Neural progenitor cell (in vitro differentiated cells): ENCODE measurements around the gene TSPAN5. TPM values are rescaled to one million over a fixed set of nuclear protein-coding genes. Genes with fewer than 3 reads are reported as not detected.

ENCODE experiments used
- DNase-seq: peaks from one replicate; pipeline ENCODE4 v3.0.0-alpha.2; 2016; ENCODE audit warnings: low spot score
- H2AFZ ChIP-seq: fragments of 200-600 bp; sonication (generic); replicated peaks from 2 replicates; pipeline ENCODE4 v1.6.1; 2016; ENCODE audit warnings: antibody characterized with exemption
- H3F3A ChIP-seq: fragments of 200-600 bp; sonication (generic); 2 replicates; pipeline ENCODE4 v1.6.1; 2016; ENCODE audit warnings: antibody characterized with exemption, low read depth
- H3K27ac ChIP-seq: fragments of 200-600 bp; sonication (generic); 2 replicates; pipeline ENCODE4 v1.5.1; 2016; ENCODE audit warnings: mild to moderate bottlenecking
- H3K27me3 ChIP-seq: fragments of 200-600 bp; sonication (generic); 2 replicates; pipeline ENCODE4 v1.6.1; 2016; ENCODE audit warnings: mild to moderate bottlenecking, moderate library complexity
- H3K36me3 ChIP-seq: fragments of 200-600 bp; sonication (generic); 2 replicates; pipeline ENCODE4 v1.5.1; 2016
- H3K4me1 ChIP-seq: fragments of 200-600 bp; sonication (generic); 2 replicates; pipeline ENCODE4 v1.6.1; 2016; ENCODE audit warnings: mixed run types
- H3K4me2 ChIP-seq: fragments of 200-600 bp; sonication (generic); 2 replicates; pipeline ENCODE4 v1.6.1; 2016
- H3K4me3 ChIP-seq: fragments of 200-600 bp; sonication (generic); 2 replicates; pipeline ENCODE4 v1.5.1; 2016
- H3K79me2 ChIP-seq: fragments of 200-600 bp; sonication (generic); 2 replicates; pipeline ENCODE4 v1.6.1; 2016; ENCODE audit warnings: low read depth
- H3K9ac ChIP-seq: fragments of 200-600 bp; sonication (generic); 2 replicates; pipeline ENCODE4 v1.6.1; 2016
- H3K9me3 ChIP-seq: fragments of 200-600 bp; sonication (generic); 2 replicates; pipeline ENCODE4 v1.5.1; 2016; ENCODE audit warnings: low read depth
- H4K20me1 ChIP-seq: fragments of 200-600 bp; sonication (generic); 2 replicates; pipeline ENCODE4 v1.6.1; 2016; ENCODE audit warnings: low read depth
- H3K27ac Mint-ChIP-seq: 3 replicates; pipeline ENCODE4 v1.8.0; 2021; ENCODE audit warnings: mixed read lengths
- H3K27me3 Mint-ChIP-seq: 2 replicates; pipeline ENCODE4 v1.8.0; 2022; ENCODE audit warnings: low read depth, mild to moderate bottlenecking, inconsistent platforms, moderate library complexity, mixed read lengths; ENCODE audit not compliant: insufficient read depth
- H3K36me3 Mint-ChIP-seq: 3 replicates; pipeline ENCODE4 v1.8.0; 2021; ENCODE audit warnings: mixed read lengths
- H3K4me1 Mint-ChIP-seq: 3 replicates; pipeline ENCODE4 v1.8.0; 2021; ENCODE audit warnings: mixed read lengths
- H3K4me3 Mint-ChIP-seq: 3 replicates; pipeline ENCODE4 v1.8.0; 2021; ENCODE audit warnings: mild to moderate bottlenecking, moderate library complexity, mixed read lengths
- H3K9me3 Mint-ChIP-seq: 3 replicates; pipeline ENCODE4 v1.8.0; 2020; ENCODE audit warnings: mixed read lengths
- EZH2 ChIP-seq: fragments of 200-600 bp; sonication (generic); IDR thresholded peaks from 2 replicates; pipeline ENCODE4 v1.6.1; 2017; ENCODE audit warnings: antibody characterized with exemption, mild to moderate bottlenecking, moderate library complexity
- EZH2phosphoT487 ChIP-seq: fragments of 200-600 bp; sonication (generic); IDR thresholded peaks from 2 replicates; pipeline ENCODE4 v1.6.1; 2017; ENCODE audit warnings: antibody characterized with exemption
- total RNA-seq: library from RNA; depleted of rRNA; stranded (reverse); fragments of >200 nt; gene quantifications from 2 replicates; pipeline ENCODE4 v1.2.3, GENCODE V29; 2015; ENCODE audit warnings: low replicate concordance
- TF ChIP-seq, protein P1 (sequence below): fragments of 200-600 bp; sonication (generic); IDR thresholded peaks from 2 replicates; pipeline ENCODE4 v1.5.1; 2017; ENCODE audit warnings: antibody characterized with exemption, mild to moderate bottlenecking

The TSPAN5 gene
- total RNA-seq, 1 donor from 2014 or later, result 34.9 TPM

DNA sequence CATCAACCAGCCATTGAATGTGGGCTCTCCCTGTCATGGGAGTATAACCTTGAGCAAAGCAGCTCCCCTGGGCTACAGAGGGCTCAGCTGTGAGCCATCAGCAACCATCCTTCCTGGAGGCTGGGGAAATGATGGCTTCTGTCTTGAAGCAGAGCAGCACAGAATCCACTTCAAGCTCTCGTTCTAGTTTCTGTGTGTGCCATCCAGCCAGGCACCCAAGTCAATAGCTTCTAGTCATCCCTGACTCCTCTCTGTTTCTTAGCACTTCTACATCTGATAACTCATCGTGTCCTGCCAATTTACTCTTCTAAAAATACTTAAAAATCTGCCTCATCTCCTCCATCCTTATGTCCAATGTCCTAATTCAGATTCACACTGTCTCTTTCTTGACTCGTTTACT is 42.2 kb upstream of the TSPAN5 start:
- no peaks in the 10 kb centered on the region for H4K20me1 ChIP-seq
- H3K27ac Mint-ChIP-seq, result no peak overlapping the region
- no peak overlapping the region for H3K4me2 ChIP-seq
- no peak for TF ChIP-seq EZH2phosphoT487
- no peak for TF ChIP-seq EZH2
- TF ChIP-seq, protein P1, sequence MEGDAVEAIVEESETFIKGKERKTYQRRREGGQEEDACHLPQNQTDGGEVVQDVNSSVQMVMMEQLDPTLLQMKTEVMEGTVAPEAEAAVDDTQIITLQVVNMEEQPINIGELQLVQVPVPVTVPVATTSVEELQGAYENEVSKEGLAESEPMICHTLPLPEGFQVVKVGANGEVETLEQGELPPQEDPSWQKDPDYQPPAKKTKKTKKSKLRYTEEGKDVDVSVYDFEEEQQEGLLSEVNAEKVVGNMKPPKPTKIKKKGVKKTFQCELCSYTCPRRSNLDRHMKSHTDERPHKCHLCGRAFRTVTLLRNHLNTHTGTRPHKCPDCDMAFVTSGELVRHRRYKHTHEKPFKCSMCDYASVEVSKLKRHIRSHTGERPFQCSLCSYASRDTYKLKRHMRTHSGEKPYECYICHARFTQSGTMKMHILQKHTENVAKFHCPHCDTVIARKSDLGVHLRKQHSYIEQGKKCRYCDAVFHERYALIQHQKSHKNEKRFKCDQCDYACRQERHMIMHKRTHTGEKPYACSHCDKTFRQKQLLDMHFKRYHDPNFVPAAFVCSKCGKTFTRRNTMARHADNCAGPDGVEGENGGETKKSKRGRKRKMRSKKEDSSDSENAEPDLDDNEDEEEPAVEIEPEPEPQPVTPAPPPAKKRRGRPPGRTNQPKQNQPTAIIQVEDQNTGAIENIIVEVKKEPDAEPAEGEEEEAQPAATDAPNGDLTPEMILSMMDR, result no peak
- no peak overlapping the region for H2AFZ ChIP-seq
- H3K27ac ChIP-seq, result no peak overlapping the region
- H3K9ac ChIP-seq, result no peak overlapping the region
- no peaks in the 10 kb centered on the region for H3K4me1 Mint-ChIP-seq
- H3K36me3 Mint-ChIP-seq, result peaks cover 3% of the 10 kb centered on the region
- H3K4me3 Mint-ChIP-seq, result no peak overlapping the region
- no peaks in the 10 kb centered on the region for H3K4me1 ChIP-seq
- H3K9me3 ChIP-seq, result peaks cover 9% of the 10 kb centered on the region
- H3K27me3 Mint-ChIP-seq, result peaks cover 8% of the 10 kb centered on the region
- no peaks in the 10 kb centered on the region for H3K79me2 ChIP-seq
- H3K9me3 Mint-ChIP-seq, result peaks cover 32% of the 10 kb centered on the region
- no peaks in the 10 kb centered on the region for H3K27me3 ChIP-seq
- H3K4me3 ChIP-seq, result no peak overlapping the region
- H3K36me3 ChIP-seq, result no peaks in the 10 kb centered on the region
- no peaks in the 10 kb centered on the region for H3F3A ChIP-seq
- no peak for DNase-seq

DNA sequence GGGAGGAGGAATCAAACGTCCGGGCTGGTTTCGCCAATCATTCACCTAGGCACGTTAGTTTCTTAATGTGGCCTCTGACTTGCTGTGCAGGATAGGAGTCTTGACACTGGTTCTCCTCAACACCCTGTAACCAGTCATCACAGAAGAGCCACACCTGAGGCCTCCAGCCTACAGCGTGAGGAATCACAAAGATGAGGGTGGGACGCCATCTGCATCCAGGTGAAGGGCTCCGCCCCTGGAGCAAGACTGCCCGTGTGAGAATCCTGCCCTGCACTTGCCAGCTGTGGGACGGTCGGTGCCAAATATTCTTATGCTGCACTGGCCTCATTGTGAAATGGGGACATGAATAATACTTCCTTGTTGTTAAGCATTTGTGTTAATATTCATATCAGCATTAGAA is 35.7 kb upstream of the TSPAN5 start:
- Histone ChIP-seq H3K4me1 (no peaks in the 10 kb centered on the region), H4K20me1 (no peaks in the 10 kb centered on the region), H3F3A (no peaks in the 10 kb centered on the region), H3K27me3 (no peaks in the 10 kb centered on the region), H2AFZ (no peak overlapping the region), H3K9me3 (no peaks in the 10 kb centered on the region), H3K79me2 (no peaks in the 10 kb centered on the region), H3K9ac (no peak overlapping the region), H3K27ac (no peak overlapping the region), H3K4me2 (no peak overlapping the region), H3K36me3 (no peaks in the 10 kb centered on the region), H3K4me3 (no peak overlapping the region)
- peaks cover 5% of the 10 kb centered on the region for H3K4me1 Mint-ChIP-seq
- DNase-seq, result no peak
- TF ChIP-seq EZH2phosphoT487 (no peak), EZH2 (no peak)
- TF ChIP-seq, protein P1, result no peak
- H3K4me3 Mint-ChIP-seq, result no peak overlapping the region
- peaks cover 8% of the 10 kb centered on the region for H3K27me3 Mint-ChIP-seq
- no peak overlapping the region for H3K27ac Mint-ChIP-seq
- peaks cover 16% of the 10 kb centered on the region for H3K9me3 Mint-ChIP-seq
- H3K36me3 Mint-ChIP-seq, result no peaks in the 10 kb centered on the region

- no peak overlapping the region for H3K4me3 ChIP-seq
- no peak for DNase-seq
- H3K36me3 ChIP-seq, result no peaks in the 10 kb centered on the region
- H3K27me3 ChIP-seq, result no peaks in the 10 kb centered on the region
- Mint-ChIP-seq H3K27me3 (peaks cover 3% of the 10 kb centered on the region), H3K4me3 (no peak overlapping the region), H3K9me3 (peaks cover 10% of the 10 kb centered on the region), H3K4me1 (peaks cover 5% of the 10 kb centered on the region), H3K36me3 (no peaks in the 10 kb centered on the region), H3K27ac (no peak overlapping the region)
- no peaks in the 10 kb centered on the region for H3K4me1 ChIP-seq
- no peaks in the 10 kb centered on the region for H3K79me2 ChIP-seq
- no peak overlapping the region for H3K4me2 ChIP-seq
- no peaks in the 10 kb centered on the region for H3K9me3 ChIP-seq
- H3K27ac ChIP-seq, result no peak overlapping the region
- H3F3A ChIP-seq, result no peaks in the 10 kb centered on the region
- no peak overlapping the region for H3K9ac ChIP-seq
- no peaks in the 10 kb centered on the region for H4K20me1 ChIP-seq
- TF ChIP-seq EZH2phosphoT487 (no peak), EZH2 (no peak)
- TF ChIP-seq, protein P1, result no peak
- H2AFZ ChIP-seq, result no peak overlapping the region
These were observed 34.0 kb upstream of the TSPAN5 start for GRCh38 chr4:98692411-98692810.
